Activated naive CD4-positive, alpha-beta T cell treated with Interleukin-2 at 50 U/mL for 16 hours (primary cell): ENCODE results near the gene FCRLA.
A peak's percentile ranks its signal among the peaks of the same experiment; 100 is the strongest.

Experiments used
- DNase-seq: peaks from one replicate; pipeline ENCODE4 v3.0.0-alpha.2; 2020

Gene FCRLA

DNA sequence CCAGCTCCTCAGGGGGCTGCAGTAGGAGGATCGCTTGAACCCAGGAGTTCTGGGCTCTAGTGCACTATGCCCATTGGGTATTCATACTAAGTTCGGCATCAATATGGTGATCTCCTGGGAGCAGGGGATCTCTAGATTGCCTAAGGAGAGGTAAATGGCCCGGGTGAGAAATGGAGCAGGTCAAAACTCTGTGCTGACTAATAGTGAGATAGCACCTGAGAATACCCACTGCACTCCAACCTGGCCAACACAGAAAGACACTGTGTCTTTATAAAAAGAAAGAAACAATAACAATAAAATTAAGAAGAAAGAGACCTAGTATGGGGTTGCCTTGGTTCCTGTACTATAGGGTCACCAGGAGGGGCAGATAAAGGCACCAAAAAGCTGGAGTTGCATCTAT lies 28.8 kb downstream of the FCRLA start:
- DNase-seq = no peak

- DNase-seq = no peak
Observed at GRCh38 chr1:161736335-161736969, 29.4 kb downstream of the FCRLA start.

DNA sequence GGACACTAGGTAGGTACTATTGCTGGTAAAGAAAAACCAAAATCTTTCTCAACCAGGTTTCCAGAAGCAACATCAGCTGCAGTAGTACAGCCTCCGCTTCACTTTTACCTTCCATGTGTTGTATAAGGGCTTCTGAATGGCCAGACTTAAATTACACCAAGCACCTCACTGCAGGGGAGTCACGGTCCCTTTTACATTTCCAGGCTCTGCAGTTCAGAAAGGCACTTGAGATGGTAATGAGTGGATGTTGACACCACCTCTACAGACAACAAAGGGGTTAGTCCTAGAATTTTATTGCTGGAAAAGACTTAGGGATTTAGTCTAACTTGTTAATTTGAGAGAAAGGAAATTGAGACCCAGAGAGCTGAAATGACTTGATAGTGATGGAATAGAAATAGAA lies 30.6 kb downstream of the FCRLA start:
- no peak for DNase-seq

DNA sequence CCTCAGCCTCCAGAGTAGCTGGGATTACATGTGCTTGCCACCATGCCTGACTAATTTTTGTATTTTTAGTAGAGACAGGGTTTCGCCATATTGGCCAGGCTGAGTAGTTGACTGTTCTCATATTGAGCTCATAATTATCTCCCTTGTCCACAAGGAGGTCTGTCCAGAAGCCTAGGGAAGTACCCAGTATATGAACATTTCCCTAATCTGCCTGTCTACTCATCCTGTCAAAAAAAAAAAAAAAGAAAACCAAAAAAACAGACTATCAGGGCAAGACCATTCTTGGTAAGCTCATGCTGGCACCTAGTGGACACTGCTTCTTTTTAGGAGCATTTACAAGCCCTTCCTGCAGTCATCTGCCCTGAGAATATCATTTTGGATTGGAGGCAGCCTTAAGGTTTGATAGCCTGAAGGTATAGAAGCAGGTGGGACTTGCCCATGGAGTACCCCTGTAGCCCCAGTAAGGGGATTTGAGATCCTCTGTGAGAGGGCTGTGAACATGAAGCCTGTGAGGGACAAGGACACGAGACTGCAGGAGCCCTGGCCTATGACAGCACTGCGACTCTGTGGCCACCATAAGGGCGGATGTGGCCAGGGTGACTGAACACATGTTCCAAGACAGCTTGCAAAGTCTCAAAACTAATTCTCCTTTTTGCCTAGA lies 31.7 kb downstream of the FCRLA start:
- DNase-seq = peak; percentile 51

DNA sequence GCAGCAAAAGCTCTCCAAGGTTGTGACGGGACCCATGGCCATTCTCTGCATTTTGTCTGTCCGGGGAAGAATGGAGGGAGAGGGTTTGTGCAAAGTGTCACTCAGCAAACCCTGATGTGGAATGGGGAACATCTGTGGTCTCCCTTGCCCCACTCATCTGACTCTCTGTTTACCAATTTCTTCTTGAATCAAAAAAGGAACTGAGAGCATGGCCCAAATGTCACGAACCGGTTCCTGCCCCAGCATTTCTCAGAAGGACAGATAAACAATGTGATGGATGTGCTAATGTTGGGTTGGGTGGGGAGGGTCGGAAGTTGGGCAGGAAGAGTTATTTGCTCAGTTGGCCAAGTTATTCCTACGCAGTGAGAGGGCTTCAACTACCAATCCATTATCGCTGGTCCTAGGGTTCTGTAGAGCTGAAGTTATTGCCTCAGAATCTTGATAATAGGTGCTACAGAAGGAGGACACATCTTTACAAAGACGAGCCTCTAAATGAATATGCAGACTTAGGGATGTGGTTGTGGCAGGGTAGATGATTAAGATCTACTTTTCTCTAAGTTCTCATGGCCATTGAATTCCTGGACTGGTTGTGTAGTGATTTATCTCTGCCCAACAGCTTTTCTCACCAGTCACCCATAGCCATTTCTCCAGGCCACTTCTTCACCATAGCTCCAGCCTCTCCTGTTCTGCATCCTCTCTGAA lies 33.0 kb downstream of the FCRLA start:
- no peak for DNase-seq

DNA sequence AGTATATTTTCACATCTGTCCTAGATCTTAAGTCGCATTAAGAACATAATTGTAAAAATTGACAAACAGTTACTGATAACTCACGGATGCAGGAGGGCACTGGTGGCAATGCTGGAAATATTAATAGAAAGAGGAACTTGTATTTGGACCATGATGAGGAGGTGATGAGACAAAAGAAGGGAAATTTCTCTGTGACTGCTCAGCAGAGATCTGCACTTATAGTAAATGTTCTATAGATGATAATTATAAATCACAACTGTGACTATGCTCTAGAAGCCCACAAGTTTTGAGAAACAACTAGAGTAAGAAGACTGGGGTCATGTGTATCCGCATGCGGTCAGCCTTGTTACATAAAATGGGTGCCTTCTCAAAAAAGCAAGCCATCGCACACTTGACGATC lies 33.9 kb downstream of the FCRLA start:
- DNase-seq = no peak

GRCh38 chr1:161743231-161743630 lies 36.2 kb downstream of the FCRLA start:
- DNase-seq = no peak

DNA sequence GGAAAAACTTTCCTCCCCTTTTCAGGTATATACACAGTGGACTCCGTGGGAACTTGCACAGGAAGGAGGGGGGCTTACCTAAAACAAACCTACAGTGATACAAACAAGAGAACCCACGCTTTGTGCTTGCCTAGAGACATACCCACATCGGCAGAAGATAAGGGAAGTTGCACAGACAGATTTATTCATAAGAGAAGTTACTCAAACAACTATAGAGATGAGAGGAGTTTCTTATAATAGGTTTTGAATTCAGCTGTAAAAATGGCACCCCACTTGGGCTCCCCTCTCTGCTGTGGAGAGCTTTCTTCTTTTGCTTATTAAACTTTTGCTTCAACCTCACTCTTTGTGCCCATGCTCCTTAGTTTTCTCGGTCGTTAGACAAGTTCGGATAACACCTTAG lies 40.8 kb downstream of the FCRLA start:
- no peak for DNase-seq

- peak; percentile 90 for DNase-seq
Observed at GRCh38 chr1:161749509-161750407, 42.7 kb downstream of the FCRLA start, which contains the start of gene DUSP12. DUSP12 (plus strand) TSS chr1:161749786; CDS start chr1:161749802, 16 bp downstream.

DNA sequence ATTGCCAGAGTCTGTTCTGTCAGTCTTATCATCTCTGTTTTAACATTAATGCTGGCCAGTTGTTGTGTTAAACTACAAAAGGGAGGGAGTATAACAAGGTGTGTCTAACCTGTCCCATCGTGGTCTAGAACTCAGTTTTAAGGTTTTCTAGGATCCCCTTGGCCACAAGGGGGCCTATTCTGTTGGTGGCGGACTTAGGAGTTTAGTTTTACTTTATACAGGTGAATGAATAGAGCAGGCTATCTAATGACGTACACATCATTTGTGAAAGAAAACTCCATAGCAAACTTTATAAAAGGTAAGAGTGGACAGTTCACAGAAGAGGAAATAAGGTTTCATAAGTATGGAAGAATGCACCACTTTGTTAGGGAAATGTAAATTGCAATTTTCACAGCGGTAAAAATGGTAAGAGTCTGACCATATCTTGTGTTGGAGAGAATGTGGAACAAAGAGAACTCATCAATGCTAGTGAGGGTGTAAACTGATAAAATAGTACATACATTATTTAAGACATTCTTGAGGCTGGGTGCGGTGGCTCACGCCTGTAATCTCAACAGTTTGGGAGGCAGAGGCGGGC lies 56.6 kb downstream of the FCRLA start:
- peak; percentile 43 for DNase-seq
